ENCODE data around the gene CHIC2.

Gene CHIC2

DNA sequence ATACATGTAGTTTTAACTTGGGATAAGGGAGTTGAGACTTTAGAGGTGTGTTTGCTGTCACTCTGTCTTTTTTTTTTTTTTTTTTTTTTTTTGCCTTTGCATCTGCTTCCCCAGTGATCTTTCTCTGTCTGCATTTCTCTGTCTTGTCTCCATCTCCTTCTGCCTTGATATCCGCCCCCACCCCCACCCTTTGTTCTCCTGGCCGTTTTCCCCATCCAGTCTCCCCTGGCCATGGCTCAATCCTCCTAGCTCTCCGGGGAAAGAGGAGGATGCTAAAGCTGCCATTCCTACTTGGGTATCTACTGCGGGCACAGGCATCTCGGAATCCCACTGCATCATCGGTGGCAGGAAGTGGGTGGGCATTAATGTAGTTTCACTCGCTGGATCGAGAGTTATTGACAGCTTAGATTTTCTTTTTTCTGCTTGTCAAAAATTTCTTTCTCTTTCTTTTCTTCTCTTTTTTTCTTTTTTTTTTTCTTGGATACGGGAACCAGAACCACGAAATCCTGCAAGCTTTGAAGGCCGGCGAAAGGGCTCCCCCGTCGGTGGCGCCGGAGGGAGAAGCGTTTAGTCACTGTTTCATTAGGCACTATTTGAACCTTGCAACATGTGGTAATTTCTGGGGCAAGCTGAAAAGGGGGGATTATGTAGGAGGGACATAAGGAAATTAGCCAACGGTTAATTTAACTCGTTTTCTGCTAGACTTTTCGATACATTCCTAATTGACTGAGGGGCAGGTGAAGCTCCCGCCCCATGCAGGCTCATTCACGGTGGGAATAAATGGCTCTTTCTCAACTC lies 43.7 kb upstream of the CHIC2 start:
- no peak for TF ChIP-seq POLR2AphosphoS5 (IDR thresholded peaks at IDR 0.05; ENCODE audit: low read depth)
- no peak for TF ChIP-seq SPI1 (IDR thresholded peaks at IDR 0.05; ENCODE audit: borderline replicate concordance, low read depth)
- TF ChIP-seq, protein P1, sequence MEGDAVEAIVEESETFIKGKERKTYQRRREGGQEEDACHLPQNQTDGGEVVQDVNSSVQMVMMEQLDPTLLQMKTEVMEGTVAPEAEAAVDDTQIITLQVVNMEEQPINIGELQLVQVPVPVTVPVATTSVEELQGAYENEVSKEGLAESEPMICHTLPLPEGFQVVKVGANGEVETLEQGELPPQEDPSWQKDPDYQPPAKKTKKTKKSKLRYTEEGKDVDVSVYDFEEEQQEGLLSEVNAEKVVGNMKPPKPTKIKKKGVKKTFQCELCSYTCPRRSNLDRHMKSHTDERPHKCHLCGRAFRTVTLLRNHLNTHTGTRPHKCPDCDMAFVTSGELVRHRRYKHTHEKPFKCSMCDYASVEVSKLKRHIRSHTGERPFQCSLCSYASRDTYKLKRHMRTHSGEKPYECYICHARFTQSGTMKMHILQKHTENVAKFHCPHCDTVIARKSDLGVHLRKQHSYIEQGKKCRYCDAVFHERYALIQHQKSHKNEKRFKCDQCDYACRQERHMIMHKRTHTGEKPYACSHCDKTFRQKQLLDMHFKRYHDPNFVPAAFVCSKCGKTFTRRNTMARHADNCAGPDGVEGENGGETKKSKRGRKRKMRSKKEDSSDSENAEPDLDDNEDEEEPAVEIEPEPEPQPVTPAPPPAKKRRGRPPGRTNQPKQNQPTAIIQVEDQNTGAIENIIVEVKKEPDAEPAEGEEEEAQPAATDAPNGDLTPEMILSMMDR (IDR thresholded peaks at IDR 0.05; ENCODE audit: insufficient read depth, low read length) = no peak
- TF ChIP-seq, protein P2, sequence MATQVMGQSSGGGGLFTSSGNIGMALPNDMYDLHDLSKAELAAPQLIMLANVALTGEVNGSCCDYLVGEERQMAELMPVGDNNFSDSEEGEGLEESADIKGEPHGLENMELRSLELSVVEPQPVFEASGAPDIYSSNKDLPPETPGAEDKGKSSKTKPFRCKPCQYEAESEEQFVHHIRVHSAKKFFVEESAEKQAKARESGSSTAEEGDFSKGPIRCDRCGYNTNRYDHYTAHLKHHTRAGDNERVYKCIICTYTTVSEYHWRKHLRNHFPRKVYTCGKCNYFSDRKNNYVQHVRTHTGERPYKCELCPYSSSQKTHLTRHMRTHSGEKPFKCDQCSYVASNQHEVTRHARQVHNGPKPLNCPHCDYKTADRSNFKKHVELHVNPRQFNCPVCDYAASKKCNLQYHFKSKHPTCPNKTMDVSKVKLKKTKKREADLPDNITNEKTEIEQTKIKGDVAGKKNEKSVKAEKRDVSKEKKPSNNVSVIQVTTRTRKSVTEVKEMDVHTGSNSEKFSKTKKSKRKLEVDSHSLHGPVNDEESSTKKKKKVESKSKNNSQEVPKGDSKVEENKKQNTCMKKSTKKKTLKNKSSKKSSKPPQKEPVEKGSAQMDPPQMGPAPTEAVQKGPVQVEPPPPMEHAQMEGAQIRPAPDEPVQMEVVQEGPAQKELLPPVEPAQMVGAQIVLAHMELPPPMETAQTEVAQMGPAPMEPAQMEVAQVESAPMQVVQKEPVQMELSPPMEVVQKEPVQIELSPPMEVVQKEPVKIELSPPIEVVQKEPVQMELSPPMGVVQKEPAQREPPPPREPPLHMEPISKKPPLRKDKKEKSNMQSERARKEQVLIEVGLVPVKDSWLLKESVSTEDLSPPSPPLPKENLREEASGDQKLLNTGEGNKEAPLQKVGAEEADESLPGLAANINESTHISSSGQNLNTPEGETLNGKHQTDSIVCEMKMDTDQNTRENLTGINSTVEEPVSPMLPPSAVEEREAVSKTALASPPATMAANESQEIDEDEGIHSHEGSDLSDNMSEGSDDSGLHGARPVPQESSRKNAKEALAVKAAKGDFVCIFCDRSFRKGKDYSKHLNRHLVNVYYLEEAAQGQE (IDR thresholded peaks at IDR 0.05; ENCODE audit: insufficient replicate concordance, low read depth) = no peak
- no peak for TF ChIP-seq GABPA (IDR thresholded peaks at IDR 0.05; ENCODE audit: low read depth)
- Histone ChIP-seq H3K4me3 (replicated peaks; ENCODE audit: insufficient read depth, low read length) (no peak overlapping the region), H3K27me3 (ENCODE audit: insufficient read depth, poor library complexity, severe bottlenecking) (peaks cover 53% of the 10 kb centered on the region), H3K27ac (replicated peaks) (no peak overlapping the region)
- no peak for DNase-seq (ENCODE audit: low read depth in 1 of 2, low spot score in 1 of 2)

DNA sequence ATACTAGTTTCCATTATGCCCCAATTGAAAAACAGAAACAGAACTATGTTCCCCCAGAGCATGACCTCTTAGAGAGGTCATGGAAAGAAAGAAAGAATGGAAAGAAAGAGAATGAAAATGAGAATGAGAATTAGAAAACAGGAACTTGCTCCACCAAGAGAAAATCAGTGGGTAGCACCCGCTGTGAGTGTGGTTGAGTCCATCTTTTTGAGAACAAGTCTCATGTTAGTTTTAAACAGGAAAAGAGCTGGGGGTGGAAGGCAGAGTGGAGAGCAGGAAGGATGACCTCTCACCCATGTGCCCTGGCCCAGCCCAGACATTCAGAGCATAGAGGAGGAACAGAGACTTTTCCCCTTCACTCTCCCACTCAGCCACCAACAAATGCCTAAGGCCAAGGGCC lies 40.5 kb upstream of the CHIC2 start:
- DNase-seq (ENCODE audit: low read depth in 1 of 2, low spot score in 1 of 2) = no peak
- H3K27ac ChIP-seq (replicated peaks) = no peak overlapping the region
- TF ChIP-seq POLR2AphosphoS5 (IDR thresholded peaks at IDR 0.05; ENCODE audit: low read depth) = no peak
- no peak for TF ChIP-seq GABPA (IDR thresholded peaks at IDR 0.05; ENCODE audit: low read depth)
- TF ChIP-seq SPI1 (IDR thresholded peaks at IDR 0.05; ENCODE audit: borderline replicate concordance, low read depth) = no peak
- TF ChIP-seq, protein P2 (IDR thresholded peaks at IDR 0.05; ENCODE audit: insufficient replicate concordance, low read depth) = no peak
- TF ChIP-seq, protein P1 (IDR thresholded peaks at IDR 0.05; ENCODE audit: insufficient read depth, low read length) = no peak
- H3K27me3 ChIP-seq (ENCODE audit: insufficient read depth, poor library complexity, severe bottlenecking) = peaks cover 72% of the 10 kb centered on the region
- H3K4me3 ChIP-seq (replicated peaks; ENCODE audit: insufficient read depth, low read length) = no peak overlapping the region

DNA sequence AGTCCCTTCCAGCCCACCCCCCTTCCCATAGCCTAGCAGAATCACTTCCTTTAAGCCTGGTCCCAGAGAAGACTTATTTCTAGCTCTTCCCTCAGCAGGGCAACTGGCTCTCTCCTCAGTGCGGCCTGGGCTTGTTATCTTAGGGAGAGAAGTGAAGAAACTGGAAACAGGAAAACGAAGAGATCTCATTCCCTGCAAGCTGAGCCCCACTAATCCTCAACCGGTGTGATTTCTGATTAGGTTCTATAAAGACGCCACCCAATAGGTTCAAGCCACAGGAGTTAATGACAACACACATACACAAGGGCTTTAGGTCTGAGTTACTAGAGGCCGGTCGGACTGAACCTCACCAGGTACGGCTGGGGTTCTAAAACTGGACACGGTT lies 38.8 kb upstream of the CHIC2 start:
- peaks cover 76% of the 10 kb centered on the region for H3K27me3 ChIP-seq (ENCODE audit: insufficient read depth, poor library complexity, severe bottlenecking)
- H3K4me3 ChIP-seq (replicated peaks; ENCODE audit: insufficient read depth, low read length) = no peak overlapping the region
- H3K27ac ChIP-seq (replicated peaks) = no peak overlapping the region
- TF ChIP-seq, protein P1 (IDR thresholded peaks at IDR 0.05; ENCODE audit: insufficient read depth, low read length) = no peak
- TF ChIP-seq, protein P2 (IDR thresholded peaks at IDR 0.05; ENCODE audit: insufficient replicate concordance, low read depth) = no peak
- TF ChIP-seq GABPA (IDR thresholded peaks at IDR 0.05; ENCODE audit: low read depth) (no peak), POLR2AphosphoS5 (IDR thresholded peaks at IDR 0.05; ENCODE audit: low read depth) (no peak), SPI1 (IDR thresholded peaks at IDR 0.05; ENCODE audit: borderline replicate concordance, low read depth) (no peak)
- no peak for DNase-seq (ENCODE audit: low read depth in 1 of 2, low spot score in 1 of 2)
